CD4-positive, alpha-beta memory T cell (primary cell): Measurements from ENCODE around the gene DAW1. TPM values are rescaled to one million over a fixed set of nuclear protein-coding genes. Genes with fewer than 3 reads are reported as not detected.

ENCODE experiments used
- CTCF ChIA-PET: fragments of 350-600 bp; sonication (Branson Sonifier 250); formaldehyde crosslinking; loops from one replicate; lab custom pipeline; 2021; ENCODE audit warnings: inconsistent platforms; ENCODE audit not compliant: partially characterized antibody; lab: Charles Lee
- POLR2A ChIA-PET: fragments of 350-600 bp; sonication (Branson Sonifier 250); formaldehyde crosslinking; loops from one replicate; lab custom pipeline; 2021; ENCODE audit not compliant: partially characterized antibody; lab: Charles Lee
- DNase-seq, 5 donors: peaks; one replicate each; pipeline versions ENCODE4 v3.0.0 to v3.0.0-alpha.2; 2020 to 2022; ENCODE audit warnings: mixed read lengths in 1 of 5
- H3K27ac ChIP-seq: one replicate; pipeline ENCODE4 v1.7.0; 2013; ENCODE audit warnings: low read depth, low read length
- H3K27me3 ChIP-seq: 2 replicates; pipeline ENCODE4 v1.7.0; 2013; ENCODE audit warnings: mild to moderate bottlenecking, low read length, moderate library complexity; ENCODE audit not compliant: insufficient read depth
- H3K36me3 ChIP-seq: 2 replicates; pipeline ENCODE4 v1.7.0; 2013; ENCODE audit warnings: mild to moderate bottlenecking, low read length, moderate library complexity; ENCODE audit not compliant: insufficient read depth
- H3K4me1 ChIP-seq: 2 replicates; pipeline ENCODE4 v1.7.0; 2013; ENCODE audit warnings: mild to moderate bottlenecking, low read length, moderate library complexity; ENCODE audit not compliant: insufficient read depth
- H3K4me3 ChIP-seq, 2 donors: one replicate each; pipeline ENCODE4 v1.7.0; 2013; ENCODE audit warnings: low read length in 2 of 2, mild to moderate bottlenecking in 1 of 2
- H3K9me3 ChIP-seq, 2 donors: one replicate each; pipeline ENCODE4 v1.7.0; 2013; ENCODE audit warnings: low read length in 2 of 2, control low read depth in 1 of 2; ENCODE audit not compliant: control insufficient read depth in 1 of 2
- H3K27ac Mint-ChIP-seq, 7 donors: one replicate each; pipeline ENCODE4 v1.8.0; 2020 to 2021; ENCODE audit warnings: mixed read lengths in 7 of 7, mild to moderate bottlenecking in 6 of 7, inconsistent platforms in 3 of 7, moderate library complexity in 3 of 7
- H3K27me3 Mint-ChIP-seq, 2 donors: one replicate each; pipeline ENCODE4 v1.8.0; 2020 to 2021; ENCODE audit warnings: mixed read lengths in 2 of 2
- H3K36me3 Mint-ChIP-seq, 2 donors: one replicate each; pipeline ENCODE4 v1.8.0; 2020 to 2021; ENCODE audit warnings: mixed read lengths in 2 of 2, inconsistent platforms in 1 of 2, mild to moderate bottlenecking in 1 of 2
- H3K4me1 Mint-ChIP-seq, 4 donors: one replicate each; pipeline ENCODE4 v1.8.0; 2020 to 2021; ENCODE audit warnings: mixed read lengths in 4 of 4, mild to moderate bottlenecking in 1 of 4
- H3K4me3 Mint-ChIP-seq, 8 donors: one replicate each; pipeline ENCODE4 v1.8.0; 2020 to 2021; ENCODE audit warnings: mixed read lengths in 8 of 8, mild to moderate bottlenecking in 7 of 8, moderate library complexity in 6 of 8, inconsistent platforms in 3 of 8
- H3K9me3 Mint-ChIP-seq, 8 donors: one replicate each; pipeline ENCODE4 v1.8.0; 2020 to 2021; ENCODE audit warnings: mixed read lengths in 8 of 8, mild to moderate bottlenecking in 5 of 8, inconsistent platforms in 3 of 8, moderate library complexity in 1 of 8
- intact Hi-C: fragments of 100-400 bp; cut with micrococcal nuclease; formaldehyde crosslinking; loops from one replicate; pipeline ENCODE4 v1.15.1; 2023
- polyA plus RNA-seq, 2 donors: library from polyadenylated mRNA; unstranded; fragments of 300-500 nt; fragmentation: Illumina TruSeq; gene quantifications; one replicate each; pipeline ENCODE4 v1.2.3, GENCODE V29; 2021
- total RNA-seq, 2 experiments: library from RNA; stranded (reverse); gene quantifications; one replicate each; pipeline ENCODE4 v1.2.3, GENCODE V29; 2021

Gene DAW1
- total and polyA plus RNA-seq, 4 experiments from 2014 or later = not detected

DNA sequence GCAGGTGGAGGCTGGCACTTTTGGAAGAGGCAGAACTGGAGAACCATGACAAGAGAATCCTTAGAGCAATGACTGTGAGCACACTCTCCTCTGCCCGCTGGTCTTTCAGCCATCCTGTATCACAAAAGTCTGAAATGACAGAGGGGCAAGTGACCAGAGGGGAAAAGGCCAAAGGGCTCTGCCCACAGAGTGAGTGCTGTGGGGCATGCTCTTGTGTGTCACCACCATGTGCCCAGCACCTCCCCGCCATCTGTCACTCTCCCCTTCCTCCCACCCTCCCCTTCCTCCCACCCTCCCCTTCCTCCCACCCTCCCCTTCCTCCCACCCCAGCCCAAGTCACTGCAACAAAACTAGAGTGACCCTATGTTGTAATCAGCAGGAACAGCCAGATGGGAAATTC lies 31.9 kb downstream of the DAW1 start:
- no peaks in the 10 kb centered on the region for H3K9me3 ChIP-seq
- no peak overlapping the region for H3K4me3 ChIP-seq
- no peak for DNase-seq
- no peaks in the 10 kb centered on the region for H3K36me3 ChIP-seq
- POLR2A ChIA-PET = no interaction called here
- Mint-ChIP-seq H3K4me1 (no peaks in the 10 kb centered on the region), H3K27ac (no peak overlapping the region), H3K4me3 (no peak overlapping the region), H3K27me3 (peaks cover 3 to 7% of the 10 kb centered on the region in 2 donors), H3K36me3 (no peaks in the 10 kb centered on the region), H3K9me3 (no peaks in the 10 kb centered on the region)
- H3K4me1 ChIP-seq = no peaks in the 10 kb centered on the region
- intact Hi-C loops = no loop called here
- CTCF ChIA-PET = no interaction called here
- H3K27me3 ChIP-seq = no peaks in the 10 kb centered on the region
- no peak overlapping the region for H3K27ac ChIP-seq

DNA sequence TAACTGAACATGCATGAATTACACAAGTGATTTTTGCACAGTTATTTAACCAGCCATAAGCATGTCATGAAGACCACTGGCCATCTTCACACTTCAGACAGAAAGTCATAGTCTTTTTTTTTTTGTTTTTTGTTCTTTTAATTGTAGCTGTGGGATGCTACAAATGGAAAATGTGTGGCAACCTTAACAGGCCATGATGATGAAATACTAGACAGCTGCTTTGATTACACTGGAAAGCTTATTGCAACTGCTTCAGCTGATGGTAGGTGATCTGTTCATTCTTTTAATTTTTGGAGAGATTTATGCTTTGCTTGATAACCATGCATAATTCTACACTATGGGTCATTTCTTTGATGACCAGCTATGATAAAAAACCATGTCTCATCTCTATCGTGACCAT lies 35.6 kb downstream of the DAW1 start:
- Histone ChIP-seq H3K4me1 (no peaks in the 10 kb centered on the region), H3K9me3 (no peaks in the 10 kb centered on the region), H3K27ac (no peak overlapping the region), H3K4me3 (no peak overlapping the region), H3K36me3 (no peaks in the 10 kb centered on the region), H3K27me3 (no peaks in the 10 kb centered on the region)
- intact Hi-C loops = no loop called here
- Mint-ChIP-seq H3K36me3 (no peaks in the 10 kb centered on the region), H3K9me3 (no peaks in the 10 kb centered on the region), H3K4me1 (no peaks in the 10 kb centered on the region), H3K27ac (no peak overlapping the region), H3K27me3 (peaks cover 0 to 1% of the 10 kb centered on the region in 2 donors), H3K4me3 (no peak overlapping the region)
- ChIA-PET POLR2A (no interaction called here), CTCF (no interaction called here)
- no peak for DNase-seq

DNA sequence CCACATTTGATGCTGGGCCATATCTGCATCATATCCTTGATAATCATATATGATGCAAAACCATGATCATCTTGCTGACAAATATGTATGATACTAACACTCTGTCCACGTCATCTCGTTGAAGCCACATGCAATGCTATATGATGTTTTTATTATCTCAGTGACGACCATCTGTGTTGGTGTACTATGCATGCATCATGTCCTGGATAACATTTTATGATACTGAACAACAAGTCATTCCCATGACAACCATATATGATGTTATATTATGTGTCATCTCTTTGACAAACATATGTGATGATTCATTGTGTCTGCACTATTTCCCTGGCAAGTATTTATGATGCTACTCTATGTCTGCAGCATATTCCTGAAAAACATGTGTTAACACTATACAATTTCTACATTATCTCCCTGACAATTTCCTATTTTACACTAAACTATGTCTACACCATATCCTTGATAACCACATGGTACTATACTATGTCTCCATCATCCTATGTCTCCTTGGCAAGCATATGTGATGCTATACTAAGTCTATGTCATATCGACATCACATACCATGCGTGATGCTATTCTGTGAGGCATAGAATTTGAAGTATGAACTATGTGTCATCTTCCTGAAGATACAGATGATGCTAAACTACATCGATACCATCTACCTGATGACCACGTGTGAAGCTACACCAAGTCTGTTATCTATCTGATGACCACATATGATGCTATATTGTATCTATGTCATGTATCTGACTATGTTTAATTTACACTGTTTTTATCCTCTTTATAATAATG lies 37.0 kb downstream of the DAW1 start:
- H3K9me3 Mint-ChIP-seq = no peaks in the 10 kb centered on the region
- no peak overlapping the region for H3K4me3 Mint-ChIP-seq
- no peak for DNase-seq
- H3K9me3 ChIP-seq = no peaks in the 10 kb centered on the region
- no peaks in the 10 kb centered on the region for H3K27me3 ChIP-seq
- H3K27me3 Mint-ChIP-seq = no peaks in the 10 kb centered on the region
- no peaks in the 10 kb centered on the region for H3K4me1 Mint-ChIP-seq
- no peak overlapping the region for H3K27ac Mint-ChIP-seq
- H3K36me3 Mint-ChIP-seq = no peaks in the 10 kb centered on the region
- ChIA-PET CTCF (no interaction called here), POLR2A (no interaction called here)
- no peak overlapping the region for H3K27ac ChIP-seq
- intact Hi-C loops = no loop called here
- H3K4me1 ChIP-seq = no peaks in the 10 kb centered on the region
- no peak overlapping the region for H3K4me3 ChIP-seq
- H3K36me3 ChIP-seq = no peaks in the 10 kb centered on the region

DNA sequence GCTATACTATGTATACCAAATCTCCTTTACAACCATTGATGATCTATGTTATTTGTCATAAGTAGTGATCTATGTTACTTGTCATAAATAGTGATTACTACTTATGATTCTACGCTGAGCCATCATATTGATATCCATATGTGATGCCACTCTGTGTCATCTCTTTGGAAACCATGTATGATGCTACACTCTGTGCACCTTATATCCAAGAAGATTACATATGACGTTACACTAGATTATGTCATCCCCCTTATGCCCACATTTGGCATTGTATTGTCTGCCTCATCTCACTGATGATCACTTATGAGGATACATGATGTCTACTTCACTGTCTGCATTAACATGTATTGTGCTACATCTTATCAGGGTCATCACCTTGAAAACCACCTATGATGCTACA lies 42.9 kb downstream of the DAW1 start:
- Histone ChIP-seq H3K27me3 (no peaks in the 10 kb centered on the region), H3K4me1 (no peaks in the 10 kb centered on the region), H3K4me3 (no peak overlapping the region), H3K27ac (no peak overlapping the region), H3K9me3 (no peaks in the 10 kb centered on the region), H3K36me3 (no peaks in the 10 kb centered on the region)
- POLR2A ChIA-PET = no interaction called here
- DNase-seq = no peak
- Mint-ChIP-seq H3K4me3 (no peak overlapping the region), H3K4me1 (no peaks in the 10 kb centered on the region), H3K27me3 (no peaks in the 10 kb centered on the region), H3K9me3 (no peaks in the 10 kb centered on the region), H3K27ac (no peak overlapping the region), H3K36me3 (no peaks in the 10 kb centered on the region)
- CTCF ChIA-PET = no interaction called here
- intact Hi-C loops = no loop called here

DNA sequence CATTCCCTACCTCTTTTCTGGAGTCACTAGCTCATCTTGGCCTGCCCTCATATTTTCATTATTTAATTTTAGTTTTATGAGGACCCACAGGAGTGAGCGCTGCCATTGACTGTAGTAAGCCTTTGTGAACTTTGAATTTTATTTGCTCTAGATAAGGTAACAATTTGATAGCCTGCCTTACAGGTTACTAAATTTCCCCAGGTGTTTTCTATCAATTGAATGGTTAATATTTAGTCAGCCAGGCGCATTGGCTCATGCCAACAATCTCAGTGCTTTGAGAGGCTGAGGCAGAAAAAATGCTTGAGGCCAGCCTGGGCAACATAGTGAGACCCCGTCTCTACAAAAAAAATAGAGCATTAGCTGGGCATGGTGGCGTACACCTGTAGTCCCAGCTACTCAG lies 50.2 kb downstream of the DAW1 start:
- intact Hi-C loops = no loop called here
- Histone ChIP-seq H3K4me3 (no peak overlapping the region), H3K27ac (no peak overlapping the region), H3K27me3 (no peaks in the 10 kb centered on the region), H3K4me1 (no peaks in the 10 kb centered on the region), H3K36me3 (no peaks in the 10 kb centered on the region), H3K9me3 (no peaks in the 10 kb centered on the region)
- Mint-ChIP-seq H3K4me3 (no peak overlapping the region), H3K27me3 (peaks cover 2 to 6% of the 10 kb centered on the region in 2 donors), H3K36me3 (no peaks in the 10 kb centered on the region), H3K9me3 (peaks cover 0 to 4% (median under 1%) of the 10 kb centered on the region in 8 donors), H3K27ac (no peak overlapping the region), H3K4me1 (no peaks in the 10 kb centered on the region)
- ChIA-PET POLR2A (no interaction called here), CTCF (no interaction called here)
- DNase-seq = no peak

DNA sequence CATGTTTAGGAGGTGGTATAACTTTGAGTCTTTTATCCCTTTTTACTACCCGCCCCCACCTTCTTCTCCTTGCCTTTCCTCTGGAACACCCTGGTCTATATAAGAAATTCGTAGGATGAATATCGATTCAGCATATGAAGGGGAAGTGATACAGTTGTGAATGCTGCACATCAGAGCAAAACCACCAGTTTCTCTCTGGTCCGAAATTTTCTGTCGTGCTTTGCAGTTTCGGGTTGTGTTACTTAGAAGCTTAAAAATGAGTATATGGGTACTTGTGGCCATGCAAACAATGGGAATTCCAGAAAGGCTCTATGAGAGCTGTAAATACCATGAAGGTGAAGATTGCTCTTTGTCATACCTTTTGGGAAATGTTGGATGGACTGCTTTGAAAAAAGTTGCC lies 60.6 kb downstream of the DAW1 start:
- Mint-ChIP-seq H3K4me3 (no peak overlapping the region), H3K4me1 (no peaks in the 10 kb centered on the region), H3K27ac (no peak overlapping the region), H3K27me3 (peaks cover 1 to 6% of the 10 kb centered on the region in 2 donors), H3K36me3 (no peaks in the 10 kb centered on the region), H3K9me3 (peaks cover 0 to 15% (median under 1%) of the 10 kb centered on the region in 8 donors)
- Histone ChIP-seq H3K27me3 (no peaks in the 10 kb centered on the region), H3K27ac (no peak overlapping the region), H3K9me3 (no peaks in the 10 kb centered on the region), H3K4me1 (no peaks in the 10 kb centered on the region), H3K36me3 (no peaks in the 10 kb centered on the region), H3K4me3 (no peak overlapping the region)
- POLR2A ChIA-PET = no interaction called here
- CTCF ChIA-PET = no interaction called here
- no peak for DNase-seq
- intact Hi-C loops = no loop called here

DNA sequence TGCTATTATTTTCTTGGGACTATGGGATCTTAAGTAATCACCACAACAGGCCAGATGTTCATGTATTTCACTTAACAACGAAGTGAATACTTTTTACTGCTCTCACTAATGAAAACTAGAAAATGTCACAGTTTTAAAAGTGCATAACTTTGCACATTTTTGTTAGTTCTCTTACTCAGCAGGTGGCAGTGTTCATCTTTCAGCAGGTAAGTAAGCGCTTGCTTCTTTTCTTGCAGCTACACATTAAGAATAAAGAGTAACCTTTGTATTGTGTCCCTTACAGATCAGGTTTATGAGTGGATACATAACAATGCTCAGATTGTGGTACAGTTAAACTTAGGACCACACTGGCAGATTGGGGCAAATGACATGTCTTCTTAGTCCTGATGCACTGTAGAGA lies 61.0 kb downstream of the DAW1 start:
- CTCF ChIA-PET = no interaction called here

More for the DNA sequence above, 61.0 kb downstream of the DAW1 start:
- Histone ChIP-seq H3K4me1 (no peaks in the 10 kb centered on the region), H3K4me3 (no peak overlapping the region), H3K36me3 (no peaks in the 10 kb centered on the region), H3K9me3 (no peaks in the 10 kb centered on the region), H3K27ac (no peak overlapping the region), H3K27me3 (no peaks in the 10 kb centered on the region)
- Mint-ChIP-seq H3K9me3 (peaks cover 0 to 11% (median 0%) of the 10 kb centered on the region in 8 donors), H3K4me3 (no peak overlapping the region), H3K27ac (no peak overlapping the region), H3K4me1 (no peaks in the 10 kb centered on the region), H3K27me3 (peaks cover 1 to 6% of the 10 kb centered on the region in 2 donors), H3K36me3 (no peaks in the 10 kb centered on the region)
- POLR2A ChIA-PET = no interaction called here
- no peak for DNase-seq
- intact Hi-C loops = no loop called here
